Measurements from ENCODE around the gene TPX2. TPM values are rescaled to one million over a fixed set of nuclear protein-coding genes. Genes with fewer than 3 reads are reported as not detected.

The TPX2 gene
- total RNA-seq, 1 donor, result 18.5 TPM

DNA sequence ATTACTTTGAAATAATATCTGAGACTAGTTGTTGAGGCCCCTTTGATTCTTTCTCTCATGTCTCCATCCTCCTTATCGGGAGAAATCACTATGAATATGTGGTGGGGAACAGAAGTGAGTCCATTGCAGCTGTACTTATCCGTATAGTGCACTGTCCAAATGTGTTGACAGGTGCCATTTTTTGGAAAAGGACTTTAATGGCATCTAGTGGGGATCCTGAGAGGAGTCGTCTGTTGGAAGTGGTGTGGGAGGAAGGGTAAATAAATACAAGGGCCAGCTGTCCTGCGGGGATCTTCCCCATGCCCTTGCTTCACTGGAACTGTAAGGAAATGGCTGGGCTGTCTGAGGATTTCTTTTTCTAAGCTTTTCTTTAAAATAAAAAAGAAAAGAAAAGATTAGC lies 19.4 kb downstream of the TPX2 start:
- H3K36me3 ChIP-seq (ENCODE audit: insufficient read depth, low read length), result peaks cover 5% of the 10 kb centered on the region
- H2AFZ ChIP-seq (ENCODE audit: low read length), result peak overlapping the region; percentile 73
- peak overlapping the region; percentile 85 for H3K27ac ChIP-seq (ENCODE audit: low read depth, low read length)
- DNase-seq (ENCODE audit: insufficient read length, low spot score, missing footprints), result no peak
- no peak overlapping the region for H3K4me2 ChIP-seq (ENCODE audit: insufficient read depth, low read length)
- H3K4me3 ChIP-seq (ENCODE audit: insufficient read depth, low read length), result no peak overlapping the region
- H3K27me3 ChIP-seq (ENCODE audit: insufficient read depth, low read length), result no peaks in the 10 kb centered on the region
- H3K9me3 ChIP-seq (ENCODE audit: low read depth, low read length), result no peaks in the 10 kb centered on the region
- peaks cover 38% of the 10 kb centered on the region for H3K4me1 ChIP-seq (ENCODE audit: insufficient read depth, low read length)
- no peak for TF ChIP-seq CTCF (IDR thresholded peaks at IDR 0.05; ENCODE audit: extremely low read depth, low read depth, low read length)
- peaks cover 90% of the 10 kb centered on the region for H3K79me2 ChIP-seq (ENCODE audit: insufficient read depth, low read length)
- H4K20me1 ChIP-seq (ENCODE audit: insufficient read depth, low read length), result no peaks in the 10 kb centered on the region

- no peak overlapping the region for H3K4me3 ChIP-seq (ENCODE audit: insufficient read depth, low read length)
- no peaks in the 10 kb centered on the region for H3K9me3 ChIP-seq (ENCODE audit: low read depth, low read length)
- peaks cover 5% of the 10 kb centered on the region for H3K36me3 ChIP-seq (ENCODE audit: insufficient read depth, low read length)
- peak overlapping the region; percentile 85 for H3K27ac ChIP-seq (ENCODE audit: low read depth, low read length)
- H3K79me2 ChIP-seq (ENCODE audit: insufficient read depth, low read length), result peaks cover 85% of the 10 kb centered on the region
- H3K4me2 ChIP-seq (ENCODE audit: insufficient read depth, low read length), result no peak overlapping the region
- no peak for TF ChIP-seq CTCF (IDR thresholded peaks at IDR 0.05; ENCODE audit: extremely low read depth, low read depth, low read length)
- H3K27me3 ChIP-seq (ENCODE audit: insufficient read depth, low read length), result no peaks in the 10 kb centered on the region
- no peaks in the 10 kb centered on the region for H4K20me1 ChIP-seq (ENCODE audit: insufficient read depth, low read length)
- peaks cover 37% of the 10 kb centered on the region for H3K4me1 ChIP-seq (ENCODE audit: insufficient read depth, low read length)
- DNase-seq (ENCODE audit: insufficient read length, low spot score, missing footprints), result no peak
- peak overlapping the region; percentile 61 for H2AFZ ChIP-seq (ENCODE audit: low read length)
Observed at GRCh38 chr20:31758991-31759390, 19.9 kb downstream of the TPX2 start.

GRCh38 chr20:31759836-31760518 lies 20.9 kb downstream of the TPX2 start:
- Histone ChIP-seq H3K9me3 (ENCODE audit: low read depth, low read length) (no peaks in the 10 kb centered on the region), H3K4me3 (ENCODE audit: insufficient read depth, low read length) (no peak overlapping the region), H3K4me1 (ENCODE audit: insufficient read depth, low read length) (peaks cover 37% of the 10 kb centered on the region), H3K4me2 (ENCODE audit: insufficient read depth, low read length) (no peak overlapping the region), H4K20me1 (ENCODE audit: insufficient read depth, low read length) (no peaks in the 10 kb centered on the region), H2AFZ (ENCODE audit: low read length) (peak overlapping the region; percentile 82), H3K36me3 (ENCODE audit: insufficient read depth, low read length) (peaks cover 5% of the 10 kb centered on the region), H3K79me2 (ENCODE audit: insufficient read depth, low read length) (peaks cover 75% of the 10 kb centered on the region), H3K27ac (ENCODE audit: low read depth, low read length) (peak overlapping the region; percentile 85), H3K27me3 (ENCODE audit: insufficient read depth, low read length) (no peaks in the 10 kb centered on the region)
- DNase-seq (ENCODE audit: insufficient read length, low spot score, missing footprints), result no peak
- no peak for TF ChIP-seq CTCF (IDR thresholded peaks at IDR 0.05; ENCODE audit: extremely low read depth, low read depth, low read length)

DNA sequence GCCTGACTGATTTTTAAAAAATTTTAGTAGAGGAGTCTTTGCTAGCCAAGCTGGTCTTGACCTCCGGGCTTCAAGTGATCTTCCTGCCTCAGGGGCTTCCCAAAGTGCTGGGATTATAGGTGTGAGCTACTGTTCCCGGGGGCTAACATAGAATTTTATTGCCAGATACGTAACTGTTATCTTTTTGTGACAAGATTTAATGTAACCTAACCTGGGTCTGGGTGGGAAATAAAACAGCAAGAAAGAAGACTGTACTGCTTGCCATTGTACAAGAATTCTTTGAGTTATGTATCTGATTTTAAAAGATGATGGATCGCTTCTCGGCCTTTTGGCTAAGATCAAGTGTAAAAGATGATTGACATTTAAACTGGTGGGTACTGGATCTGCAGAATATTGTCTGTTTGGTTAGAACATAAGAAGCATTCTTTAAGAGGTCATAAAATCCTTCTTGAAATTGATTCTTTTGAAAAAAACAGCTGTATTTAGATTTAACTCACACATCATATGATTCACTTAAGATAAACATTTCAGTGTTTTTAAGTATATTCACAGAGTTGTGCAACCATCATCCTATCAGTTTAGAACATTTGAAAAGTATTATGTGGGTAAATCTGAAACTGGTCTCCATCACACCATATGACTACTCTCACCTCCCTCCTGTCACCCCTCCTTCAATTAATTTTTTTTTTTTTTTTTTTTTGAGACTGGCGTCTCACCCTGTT lies 21.6 kb downstream of the TPX2 start:
- H3K4me1 ChIP-seq (ENCODE audit: insufficient read depth, low read length), result peaks cover 43% of the 10 kb centered on the region
- H3K79me2 ChIP-seq (ENCODE audit: insufficient read depth, low read length), result peaks cover 73% of the 10 kb centered on the region
- H3K9me3 ChIP-seq (ENCODE audit: low read depth, low read length), result no peaks in the 10 kb centered on the region
- no peak overlapping the region for H2AFZ ChIP-seq (ENCODE audit: low read length)
- H3K27ac ChIP-seq (ENCODE audit: low read depth, low read length), result peak overlapping the region; percentile 85
- H3K36me3 ChIP-seq (ENCODE audit: insufficient read depth, low read length), result peaks cover 10% of the 10 kb centered on the region
- H3K4me2 ChIP-seq (ENCODE audit: insufficient read depth, low read length), result peak overlapping the region; percentile 3
- H3K27me3 ChIP-seq (ENCODE audit: insufficient read depth, low read length), result no peaks in the 10 kb centered on the region
- no peaks in the 10 kb centered on the region for H4K20me1 ChIP-seq (ENCODE audit: insufficient read depth, low read length)
- no peak overlapping the region for H3K4me3 ChIP-seq (ENCODE audit: insufficient read depth, low read length)
- TF ChIP-seq CTCF (IDR thresholded peaks at IDR 0.05; ENCODE audit: extremely low read depth, low read depth, low read length), result no peak
- peak; percentile 68 for DNase-seq (ENCODE audit: insufficient read length, low spot score, missing footprints)
